Measurements from ENCODE around the gene RASGRF2. TPM values are rescaled to one million over a fixed set of nuclear protein-coding genes. Genes with fewer than 3 reads are reported as not detected.

Gene RASGRF2
- total RNA-seq, 4 donors from 2014 or later: 3.6 to 6.3 (median 4.8) TPM

DNA sequence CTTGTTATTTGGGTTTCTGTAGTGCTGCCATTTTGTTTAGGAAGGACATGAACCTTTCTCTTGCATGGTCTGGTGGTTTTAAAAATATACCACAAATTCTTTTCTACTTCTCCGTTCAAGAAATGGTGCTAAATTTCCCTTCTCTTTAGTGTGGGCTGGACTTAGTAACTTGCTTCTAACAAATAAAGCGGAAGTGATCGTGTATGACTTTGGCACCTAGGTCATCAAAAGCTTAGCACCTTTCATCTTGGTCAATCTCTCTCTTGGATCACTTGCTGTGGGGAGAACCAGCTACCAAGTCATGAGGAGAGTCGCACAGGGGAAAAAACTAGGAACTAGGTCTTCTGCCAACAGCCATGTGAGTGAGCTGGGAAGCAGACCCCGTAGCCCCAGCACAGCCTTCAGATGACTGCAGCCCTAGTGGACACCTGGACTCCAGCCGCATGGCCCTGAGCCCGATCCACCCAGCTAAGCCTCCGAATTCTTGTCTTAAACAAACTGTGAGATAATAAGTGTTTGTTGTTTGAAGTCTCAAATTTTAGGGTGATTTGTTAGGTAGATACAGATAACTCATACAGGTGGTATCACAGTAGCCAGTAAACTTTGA, 185.3 kb downstream of the RASGRF2 start:
- no peak for TF ChIP-seq POLR2A (IDR thresholded peaks at IDR 0.05)
- TF ChIP-seq CTCF (IDR thresholded peaks at IDR 0.05 in 4 of 5, conservative IDR thresholded peaks at IDR 0.05 in 1 of 5): no peak
- H3K9me3 ChIP-seq: no peaks in the 10 kb centered on the region
- no peak overlapping the region for H3K4me3 ChIP-seq
- intact Hi-C loops (cut with DNase I; ENCODE audit: low total_unique reads) (no loop called here), in situ Hi-C loops (cut with MboI; ENCODE audit: low sequenced_read_pairs in 4 of 4) (no loop called here)
- H3K4me1 ChIP-seq: peaks cover 0 to 9% of the 10 kb centered on the region in 2 donors
- H3K27me3 ChIP-seq: no peaks in the 10 kb centered on the region
- ATAC-seq (no peak), DNase-seq (no peak)
- no peaks in the 10 kb centered on the region for H3K36me3 ChIP-seq
- H3K27ac ChIP-seq: no peak overlapping the region

GRCh38 chr5:81146031-81146430, 185.9 kb downstream of the RASGRF2 start:
- ATAC-seq: no peak

GRCh38 chr5:81147011-81147885, 187.1 kb downstream of the RASGRF2 start:
- in situ Hi-C loops (cut with MboI; ENCODE audit: low sequenced_read_pairs in 4 of 4): no loop called here
- no peak for ATAC-seq
- peaks cover 0 to 5% of the 10 kb centered on the region in 2 donors for H3K4me1 ChIP-seq

More at GRCh38 chr5:81146031-81146430, 185.9 kb downstream of the RASGRF2 start:
- Histone ChIP-seq H3K27ac (no peak overlapping the region), H3K36me3 (no peaks in the 10 kb centered on the region), H3K4me3 (no peak overlapping the region), H3K9me3 (no peaks in the 10 kb centered on the region), H3K4me1 (peaks cover 0 to 5% of the 10 kb centered on the region in 2 donors), H3K27me3 (no peaks in the 10 kb centered on the region)
- intact Hi-C loops (cut with DNase I; ENCODE audit: low total_unique reads): no loop called here
- TF ChIP-seq POLR2A (IDR thresholded peaks at IDR 0.05) (no peak), CTCF (IDR thresholded peaks at IDR 0.05 in 4 of 5, conservative IDR thresholded peaks at IDR 0.05 in 1 of 5) (no peak)
- no peak for DNase-seq
- in situ Hi-C loops (cut with MboI; ENCODE audit: low sequenced_read_pairs in 4 of 4): no loop called here

GRCh38 chr5:81147886-81148571, 187.9 kb downstream of the RASGRF2 start:
- Histone ChIP-seq H3K36me3 (no peaks in the 10 kb centered on the region), H3K27ac (no peak overlapping the region), H3K4me3 (no peak overlapping the region), H3K9me3 (no peaks in the 10 kb centered on the region), H3K4me1 (peaks cover 0 to 5% of the 10 kb centered on the region in 2 donors), H3K27me3 (no peaks in the 10 kb centered on the region)
- no peak for DNase-seq
- TF ChIP-seq CTCF (IDR thresholded peaks at IDR 0.05 in 4 of 5, conservative IDR thresholded peaks at IDR 0.05 in 1 of 5) (no peak), POLR2A (IDR thresholded peaks at IDR 0.05) (no peak)
- in situ Hi-C loops (cut with MboI; ENCODE audit: low sequenced_read_pairs in 4 of 4) (no loop called here), intact Hi-C loops (cut with DNase I; ENCODE audit: low total_unique reads) (no loop called here)
- no peak for ATAC-seq

More at GRCh38 chr5:81147011-81147885, 187.1 kb downstream of the RASGRF2 start:
- Histone ChIP-seq H3K9me3 (no peaks in the 10 kb centered on the region), H3K27ac (no peak overlapping the region), H3K36me3 (no peaks in the 10 kb centered on the region), H3K27me3 (no peaks in the 10 kb centered on the region), H3K4me3 (no peak overlapping the region)
- TF ChIP-seq CTCF (IDR thresholded peaks at IDR 0.05 in 4 of 5, conservative IDR thresholded peaks at IDR 0.05 in 1 of 5) (no peak), POLR2A (IDR thresholded peaks at IDR 0.05) (no peak)
- DNase-seq: no peak
- intact Hi-C loops (cut with DNase I; ENCODE audit: low total_unique reads): no loop called here
